ENCODE measurements around the gene TACC2.

TACC2 gene

DNA sequence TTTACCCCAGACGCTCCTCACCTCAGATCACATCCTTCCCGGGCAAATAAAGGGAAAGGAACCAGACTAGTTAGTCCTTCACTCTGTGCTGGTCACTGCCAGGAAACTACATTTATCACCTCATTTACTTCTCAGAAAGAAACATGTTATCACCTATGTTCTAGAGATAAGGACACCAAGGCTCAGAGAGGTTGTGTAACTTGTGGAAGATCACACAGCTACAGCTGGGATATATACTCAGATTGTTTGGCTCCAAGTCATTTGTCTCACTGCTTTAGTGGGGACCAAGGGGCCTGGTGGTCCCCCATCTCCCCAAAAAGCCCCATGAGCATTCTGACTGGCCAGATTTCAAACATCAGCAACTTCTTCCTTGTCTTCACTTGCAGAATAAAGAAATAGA lies 264.6 kb downstream of the TACC2 start:
- H3K9ac ChIP-seq = no peak overlapping the region
- no peak for TF ChIP-seq Cebpa-rat (IDR thresholded peaks at IDR 0.05)
- H4K20me1 ChIP-seq = no peaks in the 10 kb centered on the region
- peaks cover 9% of the 10 kb centered on the region for H3K4me1 ChIP-seq
- no peak overlapping the region for H3K4me2 ChIP-seq
- peaks cover 75% of the 10 kb centered on the region for H3K36me3 ChIP-seq
- H3K27ac ChIP-seq = no peak overlapping the region
- H3K9me3 ChIP-seq = no peaks in the 10 kb centered on the region
- H3K27me3 ChIP-seq = no peaks in the 10 kb centered on the region
- H3K4me3 ChIP-seq = no peak overlapping the region

DNA sequence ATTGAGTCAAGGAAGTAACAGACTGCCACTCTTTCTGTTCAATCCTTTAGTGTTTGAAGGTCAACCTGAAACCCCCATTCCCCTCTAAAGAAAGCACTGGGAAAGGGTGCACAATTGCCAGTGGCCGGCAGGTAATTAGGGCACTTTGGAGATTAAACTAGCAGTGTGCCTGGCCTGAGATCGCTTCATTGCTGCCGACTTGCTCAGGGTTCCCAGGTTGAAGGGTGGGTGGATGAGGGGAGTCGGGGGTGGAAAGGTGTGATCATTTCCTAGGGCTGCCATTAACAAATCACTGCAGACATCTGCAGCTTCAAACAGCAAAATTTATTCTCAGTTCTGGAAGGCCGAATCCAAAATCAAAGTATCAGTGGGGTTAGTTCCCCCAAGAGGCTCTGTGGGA lies 265.9 kb downstream of the TACC2 start:
- no peak overlapping the region for H3K4me2 ChIP-seq
- H3K27me3 ChIP-seq = no peaks in the 10 kb centered on the region
- H3K4me3 ChIP-seq = no peak overlapping the region
- peaks cover 63% of the 10 kb centered on the region for H3K36me3 ChIP-seq
- no peaks in the 10 kb centered on the region for H4K20me1 ChIP-seq
- no peak overlapping the region for H3K9ac ChIP-seq
- no peaks in the 10 kb centered on the region for H3K9me3 ChIP-seq
- TF ChIP-seq Cebpa-rat (IDR thresholded peaks at IDR 0.05) = no peak
- no peak overlapping the region for H3K27ac ChIP-seq
- H3K4me1 ChIP-seq = peaks cover 16% of the 10 kb centered on the region

DNA sequence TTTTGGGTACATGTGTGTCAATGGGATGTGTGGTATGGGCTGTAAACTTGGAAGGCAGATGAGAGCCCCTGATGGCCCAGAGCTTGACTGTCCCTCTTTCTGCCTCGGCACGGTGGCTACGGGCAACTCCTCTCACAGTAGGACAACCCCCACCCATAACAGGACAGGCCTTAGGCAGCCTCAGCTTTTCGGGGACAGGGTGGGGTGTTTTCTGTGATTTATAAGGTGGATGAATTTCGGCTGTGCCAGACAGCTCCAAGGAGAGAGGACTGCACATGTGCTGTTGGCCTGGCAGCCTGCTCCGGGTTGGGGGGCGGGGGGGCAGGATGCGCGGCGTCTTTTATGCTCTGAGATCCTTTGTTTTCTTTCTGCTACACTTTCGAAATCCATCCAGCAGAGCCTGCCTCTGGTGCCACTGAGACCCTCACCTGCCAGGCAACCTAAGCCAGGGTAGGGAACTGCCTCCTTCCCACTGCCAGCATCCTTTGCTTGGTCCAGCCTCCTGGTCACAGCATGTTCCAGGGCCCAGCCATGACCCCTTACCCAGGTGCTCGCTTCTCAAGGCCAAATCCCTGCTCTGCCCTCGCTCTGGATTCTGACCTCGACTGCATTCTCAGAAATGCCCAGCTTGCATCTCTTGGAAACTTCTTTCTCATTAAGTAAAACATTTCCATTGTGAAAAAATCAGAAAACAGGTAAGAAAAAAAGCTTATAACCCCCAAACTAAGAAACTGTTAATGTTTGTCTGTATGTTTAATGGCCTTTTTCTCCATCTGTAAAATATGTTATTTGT lies 266.7 kb downstream of the TACC2 start:
- H3K27me3 ChIP-seq = no peaks in the 10 kb centered on the region
- H3K27ac ChIP-seq = no peak overlapping the region
- no peak for TF ChIP-seq Cebpa-rat (IDR thresholded peaks at IDR 0.05)
- no peaks in the 10 kb centered on the region for H4K20me1 ChIP-seq
- no peak overlapping the region for H3K4me3 ChIP-seq
- H3K9ac ChIP-seq = no peak overlapping the region
- no peak overlapping the region for H3K4me2 ChIP-seq
- H3K36me3 ChIP-seq = peaks cover 54% of the 10 kb centered on the region
- peaks cover 16% of the 10 kb centered on the region for H3K4me1 ChIP-seq
- no peaks in the 10 kb centered on the region for H3K9me3 ChIP-seq

DNA sequence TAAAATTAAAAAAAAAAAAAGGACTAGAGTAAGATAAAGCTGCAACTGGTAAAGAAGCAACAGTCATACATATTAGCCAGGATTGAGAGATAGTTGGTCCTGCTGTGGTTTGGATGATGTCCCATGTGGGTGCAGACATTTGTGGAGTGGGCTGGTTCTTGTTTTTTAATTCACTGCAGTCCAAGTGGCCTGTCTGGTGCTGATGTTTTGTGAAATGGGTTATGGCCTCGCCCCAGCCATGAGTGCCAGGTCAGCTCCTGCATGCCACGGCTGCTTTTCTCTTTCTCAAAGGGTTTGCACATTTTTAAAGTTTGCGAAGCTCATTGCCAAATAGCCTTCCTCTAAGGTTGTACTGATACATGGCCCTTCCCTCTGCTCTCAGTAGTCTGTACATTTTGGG lies 268.1 kb downstream of the TACC2 start:
- no peak overlapping the region for H3K4me2 ChIP-seq
- no peaks in the 10 kb centered on the region for H4K20me1 ChIP-seq
- no peak overlapping the region for H3K9ac ChIP-seq
- H3K27ac ChIP-seq = no peak overlapping the region
- H3K36me3 ChIP-seq = peaks cover 42% of the 10 kb centered on the region
- no peaks in the 10 kb centered on the region for H3K27me3 ChIP-seq
- H3K4me1 ChIP-seq = peaks cover 16% of the 10 kb centered on the region
- no peak overlapping the region for H3K4me3 ChIP-seq
- TF ChIP-seq Cebpa-rat (IDR thresholded peaks at IDR 0.05) = no peak
- H3K9me3 ChIP-seq = peaks cover 9% of the 10 kb centered on the region

DNA sequence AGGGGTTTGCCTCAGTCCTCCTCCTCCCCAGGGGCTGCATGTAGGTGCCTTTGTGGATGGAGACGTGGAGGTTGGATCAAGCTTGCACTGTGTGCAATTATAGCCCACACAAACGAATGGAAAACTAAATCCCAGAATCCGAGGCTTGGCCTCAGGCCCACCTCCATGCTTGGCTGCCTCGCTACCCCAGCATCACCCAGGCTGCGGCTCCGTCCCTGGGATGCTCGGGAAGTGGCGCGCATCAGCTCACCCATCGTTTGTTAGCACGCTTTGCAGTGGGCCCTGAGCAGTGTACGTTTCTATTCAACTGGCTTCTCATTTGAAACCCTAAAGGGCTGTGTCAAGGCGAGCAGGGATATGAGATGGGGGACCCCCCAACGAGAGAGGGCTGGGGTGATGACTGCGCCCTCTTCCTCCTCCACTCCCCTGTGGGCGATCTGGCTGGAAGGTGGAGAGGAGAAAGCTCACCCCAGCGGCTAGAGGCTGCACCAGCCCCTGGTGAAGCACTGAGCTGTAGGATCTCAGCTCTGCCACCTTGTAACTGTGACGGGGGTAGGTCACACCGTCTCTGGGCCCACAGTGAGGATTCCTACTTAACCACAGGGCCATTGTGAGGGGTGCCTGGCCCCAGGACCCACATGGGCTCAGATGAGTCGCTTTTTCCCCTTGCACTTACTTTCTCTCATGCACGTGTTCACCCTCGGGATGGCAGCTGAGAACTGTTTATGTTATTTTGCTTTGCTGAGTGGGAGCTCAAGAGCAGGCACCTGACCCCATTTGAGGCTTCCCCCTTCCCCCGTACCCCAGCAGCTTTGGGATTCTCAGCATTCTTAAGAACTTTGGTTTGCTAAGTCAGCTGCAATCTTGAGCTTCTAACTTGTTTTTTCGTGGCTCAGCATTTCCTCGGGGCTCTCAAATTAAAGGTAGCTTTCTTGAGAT lies 269.4 kb downstream of the TACC2 start:
- H4K20me1 ChIP-seq = no peaks in the 10 kb centered on the region
- H3K9me3 ChIP-seq = peaks cover 19% of the 10 kb centered on the region
- H3K27ac ChIP-seq = peak overlapping the region; percentile 38; the same call in 1 of the 2 replicates
- peaks cover 29% of the 10 kb centered on the region for H3K36me3 ChIP-seq
- no peak for TF ChIP-seq Cebpa-rat (IDR thresholded peaks at IDR 0.05)
- no peaks in the 10 kb centered on the region for H3K27me3 ChIP-seq
- H3K4me2 ChIP-seq = peak overlapping the region; percentile 44
- peaks cover 16% of the 10 kb centered on the region for H3K4me1 ChIP-seq
- 0 out of 2 replicates have a peak overlapping the region, but pooled peaks have one; percentile 23 for H3K9ac ChIP-seq
- no peak overlapping the region for H3K4me3 ChIP-seq

DNA sequence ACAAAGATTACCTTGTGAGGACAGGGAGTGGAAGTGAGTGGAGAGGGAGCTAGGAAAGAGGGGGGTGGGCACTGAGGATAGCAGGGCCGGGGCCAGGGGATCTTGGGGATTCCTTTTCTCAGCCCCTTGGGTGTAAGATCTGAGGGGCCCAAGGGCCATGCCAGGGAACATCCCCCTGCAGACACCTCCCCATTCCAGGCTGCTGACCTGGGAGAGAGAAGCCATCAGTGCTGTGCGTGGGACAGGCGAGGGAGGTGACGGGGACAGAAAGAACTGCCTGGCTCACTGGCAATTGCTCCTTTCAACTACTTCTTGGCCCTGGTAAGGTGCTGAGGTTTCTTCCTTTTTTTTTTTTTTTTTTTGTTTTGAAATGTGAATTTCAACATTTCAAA lies 270.1 kb downstream of the TACC2 start:
- Histone ChIP-seq H3K4me1 (peaks cover 16% of the 10 kb centered on the region), H3K36me3 (peaks cover 23% of the 10 kb centered on the region), H3K27me3 (no peaks in the 10 kb centered on the region), H4K20me1 (no peaks in the 10 kb centered on the region), H3K9ac (no peak overlapping the region), H3K4me2 (peak overlapping the region; percentile 44), H3K27ac (0 out of 2 replicates have a peak overlapping the region, but pooled peaks have one; percentile 38), H3K4me3 (no peak overlapping the region), H3K9me3 (peaks cover 24% of the 10 kb centered on the region)
- no peak for TF ChIP-seq Cebpa-rat (IDR thresholded peaks at IDR 0.05)

DNA sequence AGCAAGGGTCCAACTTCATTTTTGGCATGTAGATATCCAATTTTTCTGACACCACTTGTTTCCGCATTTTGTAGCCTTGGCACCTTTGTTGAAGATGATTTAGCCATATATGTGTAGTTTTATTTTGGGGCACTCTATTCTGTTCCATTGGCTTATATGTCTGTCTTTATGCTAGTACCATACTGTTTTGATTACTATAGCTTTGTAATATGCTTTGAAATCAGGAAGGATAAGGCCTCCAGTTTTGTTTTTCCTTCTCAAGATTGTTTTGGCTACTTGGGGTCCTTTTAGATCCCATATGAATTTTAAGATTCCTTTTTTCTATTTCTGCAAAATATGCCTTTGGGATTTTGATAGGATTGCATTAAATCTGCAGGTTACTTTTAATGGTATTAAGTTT lies 272.6 kb downstream of the TACC2 start:
- H3K4me3 ChIP-seq = no peak overlapping the region
- H3K27me3 ChIP-seq = no peaks in the 10 kb centered on the region
- H3K36me3 ChIP-seq = 0 out of 2 replicates have a peak, but pooled peaks cover under 1% of the 10 kb centered on the region
- H3K9ac ChIP-seq = no peak overlapping the region
- peaks cover 25% of the 10 kb centered on the region for H3K9me3 ChIP-seq
- H3K4me2 ChIP-seq = no peak overlapping the region
- no peak overlapping the region for H3K27ac ChIP-seq
- peaks cover 16% of the 10 kb centered on the region for H3K4me1 ChIP-seq
- no peak for TF ChIP-seq Cebpa-rat (IDR thresholded peaks at IDR 0.05)
- H4K20me1 ChIP-seq = no peaks in the 10 kb centered on the region

DNA sequence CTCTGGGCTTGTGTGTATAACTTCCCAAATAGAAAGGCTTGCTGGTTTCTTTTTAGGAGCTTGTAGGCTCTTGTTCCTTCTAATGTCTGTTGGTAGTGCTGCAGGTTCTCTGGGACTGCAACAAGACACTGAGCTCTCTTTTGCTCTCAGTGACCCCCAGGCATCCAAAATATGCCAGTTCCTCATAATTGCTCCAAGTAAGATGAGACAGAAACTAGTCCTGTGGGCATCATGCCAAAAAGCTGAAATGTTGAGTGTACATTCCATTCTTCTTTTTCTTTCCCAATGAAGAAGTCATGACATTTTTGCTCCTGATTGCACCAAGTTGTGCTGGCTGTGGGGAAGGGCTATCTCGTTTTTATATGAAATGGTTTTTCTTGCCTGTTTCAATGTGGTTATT lies 275.0 kb downstream of the TACC2 start:
- Histone ChIP-seq H4K20me1 (no peaks in the 10 kb centered on the region), H3K4me3 (no peak overlapping the region), H3K36me3 (no peaks in the 10 kb centered on the region), H3K27me3 (no peaks in the 10 kb centered on the region), H3K9me3 (peaks cover 25% of the 10 kb centered on the region), H3K4me2 (no peak overlapping the region), H3K27ac (no peak overlapping the region), H3K9ac (no peak overlapping the region), H3K4me1 (peaks cover 3% of the 10 kb centered on the region)
- no peak for TF ChIP-seq Cebpa-rat (IDR thresholded peaks at IDR 0.05)

DNA sequence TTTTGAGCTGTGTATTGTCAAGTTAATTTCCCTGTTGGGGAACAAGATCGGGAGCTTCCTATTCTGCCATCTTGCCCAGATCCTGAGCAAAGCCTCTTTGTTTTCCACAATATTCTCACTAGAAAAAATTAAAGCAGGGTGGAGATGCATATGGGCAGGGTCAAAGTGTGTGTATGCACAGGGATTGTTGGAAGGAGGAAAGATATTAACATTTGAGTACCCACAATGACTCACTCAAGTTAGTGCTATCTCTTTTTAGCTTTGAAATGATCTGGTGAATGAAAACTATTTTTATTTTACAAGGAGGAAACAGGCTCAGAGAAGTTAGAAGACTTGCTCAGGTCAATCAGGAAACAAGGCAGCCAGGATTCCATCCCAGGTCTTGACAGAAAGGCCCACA lies 275.5 kb downstream of the TACC2 start:
- Histone ChIP-seq H3K4me2 (no peak overlapping the region), H3K4me3 (no peak overlapping the region), H3K9me3 (peaks cover 25% of the 10 kb centered on the region), H3K4me1 (no peaks in the 10 kb centered on the region), H3K27me3 (no peaks in the 10 kb centered on the region), H3K9ac (no peak overlapping the region), H3K27ac (no peak overlapping the region), H4K20me1 (no peaks in the 10 kb centered on the region), H3K36me3 (no peaks in the 10 kb centered on the region)
- TF ChIP-seq Cebpa-rat (IDR thresholded peaks at IDR 0.05) = no peak

DNA sequence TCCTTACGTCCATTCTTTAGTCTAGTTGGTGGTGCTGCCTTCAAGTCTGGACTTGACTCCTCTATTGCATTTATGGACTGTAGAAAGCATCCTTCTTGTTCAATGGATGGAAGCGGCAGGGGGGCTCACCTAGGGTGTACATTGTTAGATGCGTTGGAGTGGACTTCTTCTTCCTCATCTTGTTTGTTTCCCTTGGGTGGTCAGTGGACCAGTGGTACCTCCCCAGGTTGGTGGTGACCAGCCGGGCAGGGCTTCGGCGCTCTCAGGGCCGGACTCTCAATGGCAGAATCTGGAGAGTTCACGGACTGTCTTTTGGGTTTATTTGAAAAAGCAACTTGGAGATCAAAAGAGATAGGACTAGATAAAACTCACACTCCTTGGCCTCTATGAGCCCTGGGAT lies 276.0 kb downstream of the TACC2 start:
- Histone ChIP-seq H3K9me3 (peaks cover 25% of the 10 kb centered on the region), H3K36me3 (no peaks in the 10 kb centered on the region), H3K27me3 (no peaks in the 10 kb centered on the region), H3K9ac (no peak overlapping the region), H3K4me2 (no peak overlapping the region), H3K27ac (no peak overlapping the region), H4K20me1 (no peaks in the 10 kb centered on the region), H3K4me3 (no peak overlapping the region), H3K4me1 (no peaks in the 10 kb centered on the region)
- no peak for TF ChIP-seq Cebpa-rat (IDR thresholded peaks at IDR 0.05)

Data from BLaER1 (cell line).